HUDEP-2 (cell line): ENCODE data around the gene C17orf50.

ENCODE experiments used
- DNase-seq, 76 experiments: peaks; one replicate each; lab custom pipeline; 2025; ENCODE audit not compliant: unreplicated experiment in 76 of 76; lab: John Stamatoyannopoulos, UW

The C17orf50 gene

DNA sequence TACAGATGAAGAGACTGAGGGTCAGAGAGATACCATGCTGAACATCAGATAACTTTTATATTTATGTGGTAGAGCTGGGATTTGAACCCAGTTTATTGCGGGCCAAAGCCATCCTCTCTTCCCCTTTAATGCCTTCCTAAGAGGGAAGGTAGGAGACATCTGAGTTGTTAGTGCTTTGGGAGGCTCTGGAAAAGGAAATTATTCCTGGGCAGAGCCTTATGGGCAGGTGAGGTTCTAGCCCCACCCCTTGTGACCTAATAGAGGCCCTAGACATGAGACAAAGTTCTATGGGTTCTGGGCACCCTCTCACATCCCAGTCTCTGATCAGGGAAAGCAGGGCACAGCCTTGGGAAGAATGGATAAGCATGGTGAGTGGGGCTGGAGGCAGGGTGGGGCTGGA, at the start of gene C17orf50:
Gene C17orf50, plus strand, starts transcription at position 301 of the 400 bp plus-strand sequence. Its CDS starts 55 bp downstream, at position 356.
- no peak for DNase-seq

DNA sequence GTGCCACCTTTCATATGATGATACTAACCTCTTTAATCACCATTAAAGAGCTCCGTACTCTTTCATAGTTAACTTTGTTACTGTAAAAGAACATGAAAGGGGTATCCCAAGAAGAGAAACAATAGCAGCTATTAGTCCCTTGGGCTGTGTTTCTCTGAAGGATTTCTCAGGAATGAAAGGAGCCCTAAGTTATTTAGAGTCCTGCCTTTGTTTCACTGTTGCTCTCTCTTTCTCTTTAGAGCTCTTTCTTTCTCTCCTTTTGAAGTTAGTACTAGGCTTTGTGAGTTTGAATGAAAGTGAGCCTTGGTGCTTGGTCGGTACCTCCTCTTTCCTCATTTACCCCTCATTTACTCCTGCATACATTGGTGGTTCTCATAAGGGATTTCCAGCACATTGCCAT, 49.7 kb upstream of the C17orf50 start:
- DNase-seq, result no peak

DNA sequence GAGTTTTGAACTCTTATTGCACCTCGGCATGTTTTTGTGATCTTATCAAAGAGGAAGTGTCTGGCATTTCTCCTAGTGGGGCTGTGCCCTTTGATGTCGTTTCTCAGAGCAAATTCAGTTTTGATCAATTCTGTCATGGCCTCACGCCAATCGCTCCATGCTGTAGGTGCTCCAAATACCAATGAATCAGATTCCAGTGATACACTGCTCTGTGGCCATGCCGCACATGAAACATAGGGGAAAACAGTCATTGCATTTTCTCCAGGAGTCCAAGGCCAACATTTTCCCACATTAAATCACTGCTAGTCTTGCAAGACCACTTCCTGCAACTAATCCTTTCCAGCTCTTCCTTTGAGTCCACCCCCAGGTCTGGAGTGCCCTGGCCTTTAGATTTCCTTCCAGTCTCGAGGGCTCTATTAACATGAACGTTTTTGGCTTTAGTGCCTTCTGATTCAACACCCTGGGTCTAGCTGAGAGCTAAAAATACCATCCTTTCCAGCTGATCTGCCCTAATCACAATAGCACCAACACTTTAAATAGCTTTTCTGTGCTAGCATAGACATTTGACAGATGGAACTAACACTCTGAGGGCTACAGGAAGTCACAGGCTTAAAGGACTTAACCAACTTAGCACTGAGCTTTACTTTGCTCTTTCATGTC, 47.5 kb upstream of the C17orf50 start:
- DNase-seq, result no peak

- no peak for DNase-seq
Measured at GRCh38 chr17:35714988-35715387, 45.7 kb upstream of the C17orf50 start.

GRCh38 chr17:35715416-35715815, 45.3 kb upstream of the C17orf50 start:
- no peak for DNase-seq

GRCh38 chr17:35716173-35716572, 44.5 kb upstream of the C17orf50 start:
- no peak for DNase-seq

DNA sequence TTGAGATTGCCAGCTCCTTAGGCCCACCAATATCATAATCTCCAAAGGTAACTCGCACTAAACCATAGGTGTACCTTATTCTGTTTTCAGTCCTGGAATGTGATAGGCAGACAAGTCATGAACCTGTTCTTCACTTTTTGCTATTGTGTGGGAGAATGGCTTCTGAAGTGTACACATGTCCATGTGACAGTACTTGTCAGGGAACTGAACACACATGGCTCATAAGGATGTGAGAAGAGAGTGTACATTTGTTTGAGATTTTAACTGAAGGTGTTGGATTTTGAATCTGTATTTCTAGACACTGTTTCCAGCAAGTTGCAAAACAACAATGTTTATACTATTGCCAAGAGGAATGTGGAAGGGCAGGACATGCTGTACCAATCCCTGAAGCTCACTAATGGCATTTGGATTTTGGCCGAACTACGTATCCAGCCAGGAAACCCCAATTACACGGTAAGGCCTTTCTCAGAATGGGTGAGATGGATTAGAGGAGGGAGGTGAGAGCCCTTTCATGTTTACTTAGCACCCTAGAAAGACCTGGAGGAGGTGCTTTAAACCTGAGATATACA, 43.7 kb upstream of the C17orf50 start:
- DNase-seq, result no peak

GRCh38 chr17:35717475-35717874, 43.2 kb upstream of the C17orf50 start:
- no peak for DNase-seq

DNA sequence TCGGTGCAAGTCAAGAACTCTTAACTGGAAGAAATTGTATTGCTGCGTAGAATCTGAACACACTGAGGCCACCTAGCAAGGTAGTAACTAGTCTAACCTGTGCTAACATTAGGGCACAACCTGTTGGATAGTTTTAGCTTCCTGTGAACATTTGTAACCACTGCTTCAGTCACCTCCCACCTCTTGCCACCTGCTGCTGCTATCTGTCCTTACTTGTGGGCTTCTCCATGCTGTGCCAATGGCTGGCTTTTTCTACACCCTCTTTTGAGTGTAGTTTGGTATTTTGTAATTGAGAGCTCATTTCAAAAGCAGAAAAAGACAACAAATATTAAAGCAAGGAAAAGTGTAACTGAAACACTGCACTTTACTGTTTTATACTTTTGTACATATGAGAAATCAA, 37.0 kb upstream of the C17orf50 start:
- DNase-seq, result no peak

GRCh38 chr17:35725058-35725457, 35.6 kb upstream of the C17orf50 start:
- no peak for DNase-seq

GRCh38 chr17:35725802-35726126, 34.9 kb upstream of the C17orf50 start:
- no peak for DNase-seq

- peak in 41 of 76 experiments; percentile 6 to 81 (median 35) for DNase-seq
Measured at GRCh38 chr17:35726127-35726952, 34.3 kb upstream of the C17orf50 start.

DNA sequence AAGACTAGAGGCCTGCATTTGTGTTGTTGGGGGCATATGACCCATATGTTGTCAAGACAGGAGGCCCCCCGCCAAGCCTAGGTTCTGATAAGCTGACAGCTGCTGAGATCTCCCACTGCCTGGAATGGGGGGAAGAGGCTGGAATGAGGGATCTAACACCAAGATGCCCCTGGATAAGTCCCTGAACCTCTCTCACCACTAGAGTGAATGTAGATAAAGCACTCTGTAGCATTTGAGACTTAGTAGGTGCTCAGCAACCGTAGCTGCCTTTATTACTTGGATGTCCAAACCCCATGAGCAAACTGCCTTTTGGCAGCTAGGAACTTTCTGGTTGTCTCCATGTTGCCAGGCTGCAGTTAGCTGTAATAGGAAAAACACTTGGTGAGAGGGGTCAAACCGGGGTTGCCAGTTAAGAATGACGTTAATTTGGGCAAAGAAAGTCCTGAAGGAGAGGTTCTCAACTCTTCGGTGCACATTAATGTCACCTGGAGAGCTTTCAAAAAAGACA, 33.7 kb upstream of the C17orf50 start:
- no peak for DNase-seq

DNA sequence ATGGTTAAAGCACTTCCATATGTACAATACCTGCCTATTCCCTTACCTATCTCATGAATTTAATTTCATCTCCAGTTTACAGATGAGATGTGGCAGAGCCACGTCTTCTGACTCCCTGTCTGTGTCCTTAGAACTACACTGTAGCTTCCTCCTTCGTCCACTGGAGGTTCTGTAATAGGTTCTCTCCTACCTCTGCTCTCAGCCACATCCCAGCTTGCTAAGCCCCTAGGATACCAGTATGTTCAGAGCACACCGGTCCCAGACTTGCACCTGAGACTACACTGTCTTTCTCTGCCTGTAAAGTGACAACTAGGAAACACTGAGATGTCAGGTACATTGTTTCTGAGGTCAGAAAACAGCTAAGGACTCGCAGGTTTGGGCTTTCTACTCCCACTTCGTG, 33.1 kb upstream of the C17orf50 start:
- DNase-seq, result no peak

- no peak for DNase-seq
Measured at GRCh38 chr17:35728551-35728950, 32.1 kb upstream of the C17orf50 start.

DNA sequence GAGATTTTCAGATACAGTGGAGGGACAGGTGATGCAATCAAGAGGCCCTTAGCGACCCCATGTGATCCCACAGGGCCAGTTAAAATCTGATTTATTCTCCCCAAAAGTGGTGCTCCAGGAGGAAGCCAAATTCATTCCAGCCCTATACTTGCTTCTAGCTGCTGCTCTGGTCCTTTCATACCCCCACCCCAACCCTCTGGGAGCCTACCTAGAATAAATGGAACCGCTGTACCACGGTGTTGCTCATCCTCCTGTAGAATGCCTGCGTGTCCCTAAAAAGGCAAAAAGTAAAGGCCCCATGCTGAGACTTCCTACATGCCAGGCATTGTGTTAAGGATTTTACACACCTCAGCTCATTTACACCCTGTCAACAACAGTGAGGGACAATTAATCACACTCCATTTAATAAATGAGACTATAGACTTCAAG, 31.3 kb upstream of the C17orf50 start:
- DNase-seq, result no peak

- DNase-seq, result no peak
Measured at GRCh38 chr17:35730400-35731005, 30.2 kb upstream of the C17orf50 start.

DNA sequence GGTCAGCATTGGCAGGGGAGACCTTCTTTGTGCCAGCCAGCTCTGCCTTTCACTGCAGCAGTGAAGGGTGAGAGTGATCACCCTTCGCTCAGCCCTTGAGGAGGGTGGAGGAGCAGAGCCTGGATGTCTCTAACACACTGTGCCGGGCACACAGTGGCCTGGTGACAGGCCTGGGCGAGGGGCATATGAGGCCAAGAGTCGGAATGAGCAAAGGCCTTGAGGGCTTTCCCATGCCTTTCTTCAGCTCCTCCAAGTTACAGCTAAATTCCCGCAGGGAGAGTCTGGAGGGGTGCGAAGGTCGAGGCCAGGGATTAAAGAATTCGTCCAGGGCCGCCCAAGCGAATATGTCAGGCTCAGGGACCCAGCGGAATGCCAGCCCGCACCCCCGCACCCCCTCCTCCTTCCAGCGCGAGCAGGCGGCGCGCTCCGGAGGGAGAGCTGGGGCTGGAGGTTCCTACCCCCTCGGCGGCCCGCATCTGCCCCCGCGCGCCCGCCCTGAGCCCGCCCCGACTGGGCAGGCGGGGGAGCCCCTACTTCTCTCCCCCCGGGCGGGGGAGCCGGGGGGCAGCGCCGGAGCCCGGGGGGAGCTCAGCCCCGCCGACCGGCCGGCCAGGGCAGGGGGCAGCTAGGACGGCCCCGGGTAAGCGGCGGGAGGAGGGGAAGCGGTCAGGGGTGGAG, 29.3 kb upstream of the C17orf50 start, which contains the start of gene RASL10B:
Gene RASL10B, plus strand, starts transcription at position 401 of the 678 bp plus-strand sequence. CDS start 3,546 bp downstream, outside the sequence.
- DNase-seq, result peak in 29 of 76 experiments; percentile 3 to 51 (median 24)

GRCh38 chr17:35731917-35732805, 28.5 kb upstream of the C17orf50 start:
- DNase-seq, result no peak

DNA sequence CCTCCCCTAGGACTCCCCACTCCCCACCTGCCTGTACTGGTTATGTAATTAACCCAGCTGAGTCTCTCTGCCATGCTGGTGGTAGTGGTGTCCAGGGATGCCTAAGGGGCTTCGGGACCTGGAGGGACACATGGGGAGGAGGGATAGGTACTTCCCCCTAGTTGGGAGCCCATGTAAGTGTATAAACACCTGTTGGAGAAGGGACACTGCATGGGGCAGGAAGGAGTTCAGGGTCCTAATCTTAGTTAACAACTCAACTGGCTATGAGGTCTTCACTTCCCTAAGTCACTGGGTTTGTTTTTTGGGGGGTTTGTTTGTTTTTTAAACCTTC, 27.9 kb upstream of the C17orf50 start:
- DNase-seq, result no peak
